Keratinocyte (primary cell): ENCODE data around the gene RGS9. TPM values are rescaled to one million over a fixed set of nuclear protein-coding genes. Genes with fewer than 3 reads are reported as not detected.

ENCODE experiments used
- DNase-seq: peaks from one replicate; pipeline ENCODE4 v3.0.0-alpha.2; 2011; ENCODE audit warnings: low read depth, missing footprints, low spot score
- FAIRE-seq: peaks from 2 replicates; lab custom pipeline; 2011; peaks lifted over from hg19 to GRCh38; lab: Jason Lieb, UNC
- H2AFZ ChIP-seq: 2 replicates; pipeline ENCODE4 v1.6.0; 2012; ENCODE audit warnings: low read length, control low read depth, inconsistent platforms; ENCODE audit not compliant: control insufficient read depth
- H3K27ac ChIP-seq: 2 replicates; pipeline ENCODE4 v1.5.1; 2011; ENCODE audit warnings: low read length; ENCODE audit not compliant: control insufficient read depth, insufficient read depth
- H3K27me3 ChIP-seq: 3 replicates; pipeline ENCODE4 v1.6.0; 2011; ENCODE audit warnings: low read length; ENCODE audit not compliant: control insufficient read depth, insufficient read depth; ENCODE audit errors: extremely low read depth
- H3K36me3 ChIP-seq, 2 experiments: 2 replicates in 1 of 2; 3 replicates in 1 of 2; pipeline ENCODE4 v1.5.1; 2011; ENCODE audit warnings: low read length in 2 of 2, mild to moderate bottlenecking in 1 of 2; ENCODE audit not compliant: control insufficient read depth in 2 of 2, insufficient read depth in 2 of 2; ENCODE audit errors: extremely low read depth in 1 of 2
- H3K4me1 ChIP-seq: 3 replicates; pipeline ENCODE4 v1.5.1; 2011; ENCODE audit warnings: low read length; ENCODE audit not compliant: control insufficient read depth, insufficient read depth; ENCODE audit errors: extremely low read depth
- H3K4me2 ChIP-seq: 3 replicates; pipeline ENCODE4 v1.6.0; 2011; ENCODE audit warnings: low read depth, low read length; ENCODE audit not compliant: control insufficient read depth, insufficient read depth; ENCODE audit errors: extremely low read depth
- H3K4me3 ChIP-seq, 3 experiments: fragments of 200-600 bp in 1 of 3; sonication (generic) in 1 of 3; 2 replicates in 2 of 3; 3 replicates in 1 of 3; pipeline ENCODE4 v1.5.1; 2011 to 2016; ENCODE audit warnings: low read length in 3 of 3, mild to moderate bottlenecking in 3 of 3, control low read depth in 2 of 3, inconsistent platforms in 1 of 3, low read depth in 1 of 3, mixed read lengths in 1 of 3, mixed run types in 1 of 3, moderate library complexity in 1 of 3; ENCODE audit not compliant: control insufficient read depth in 2 of 3, insufficient read depth in 2 of 3; ENCODE audit errors: extremely low read depth in 1 of 3
- H3K79me2 ChIP-seq: 2 replicates; pipeline ENCODE4 v1.6.0; 2012; ENCODE audit warnings: low read length; ENCODE audit not compliant: control insufficient read depth, insufficient read depth
- H3K9ac ChIP-seq: 3 replicates; pipeline ENCODE4 v1.6.0; 2011; ENCODE audit warnings: low read length; ENCODE audit not compliant: control insufficient read depth, insufficient read depth; ENCODE audit errors: extremely low read depth
- H3K9me1 ChIP-seq: 3 replicates; pipeline ENCODE4 v1.6.0; 2011; ENCODE audit warnings: low read length; ENCODE audit not compliant: control insufficient read depth, insufficient read depth; ENCODE audit errors: extremely low read depth
- H3K9me3 ChIP-seq: 2 replicates; pipeline ENCODE4 v1.5.1; 2012; ENCODE audit warnings: low read depth, low read length; ENCODE audit not compliant: control insufficient read depth
- H4K20me1 ChIP-seq: 3 replicates; pipeline ENCODE4 v1.6.0; 2011; ENCODE audit warnings: low read length; ENCODE audit not compliant: control insufficient read depth, insufficient read depth; ENCODE audit errors: extremely low read depth
- CTCF ChIP-seq, 3 experiments: IDR thresholded peaks in 1 of 3; conservative IDR thresholded peaks in 1 of 3; optimal IDR thresholded peaks in 1 of 3; 2 replicates in 2 of 3; 3 replicates in 1 of 3; pipeline versions ENCODE3 to v1.5.1; 2011; ENCODE audit warnings: low read length in 3 of 3, mild to moderate bottlenecking in 3 of 3, moderate library complexity in 2 of 3, control low read depth in 1 of 3, inconsistent platforms in 1 of 3; ENCODE audit not compliant: insufficient read depth in 2 of 3; ENCODE audit errors: extremely low read depth in 1 of 3
- EZH2 ChIP-seq: IDR thresholded peaks from one replicate; pipeline ENCODE4 v1.6.1; 2012; ENCODE audit warnings: inconsistent platforms, mild to moderate bottlenecking, low read length, moderate library complexity
- dilution Hi-C: fragments of 300-500 bp; cut with MboI; formaldehyde crosslinking; loops from one replicate; pipeline ENCODE4 v1.7.0; 2020; ENCODE audit warnings: low sequenced_read_pairs; ENCODE audit not compliant: extremely low pct_ligation_motif_present
- polyA plus RNA-seq, 5 experiments: library from polyadenylated mRNA; depleted of rRNA in 3 of 5; stranded (reverse) in 3 of 5; stranded (forward) in 1 of 5; unstranded in 1 of 5; fragments of >200 nt; gene quantifications; 1 replicate in 1 of 5; 2 replicates in 3 of 5; 3 replicates in 1 of 5; pipeline versions ENCODE4 v1.2.1 to v1.2.3, GENCODE V29; 2011 to 2012; ENCODE audit warnings: missing spikeins in 2 of 5, low read depth in 1 of 5, low replicate concordance in 1 of 5

The RGS9 gene
- polyA plus RNA-seq, 1 donor (not counting 4 experiments of a cell fraction or from before 2014, with no cell fraction given) = 4.8 TPM

DNA sequence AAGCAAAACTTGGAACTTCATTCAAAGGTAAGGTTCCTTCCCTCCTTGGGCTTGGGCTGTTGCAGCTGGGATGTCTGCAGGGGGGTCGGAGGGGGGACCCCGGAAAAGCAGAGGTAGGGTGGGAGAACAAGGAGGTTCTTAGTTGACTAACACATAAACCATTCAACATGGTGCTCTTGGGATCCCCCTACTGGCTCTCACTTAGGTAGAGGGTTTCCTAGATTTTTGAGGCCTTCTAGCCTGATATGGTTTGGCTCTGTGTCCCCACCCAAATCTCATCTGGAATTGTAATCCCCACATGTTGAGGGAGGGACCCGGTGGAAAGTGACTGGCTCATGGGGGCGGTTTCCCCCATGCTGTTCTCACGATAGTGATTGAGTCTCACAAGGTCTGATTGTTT, 93.9 kb downstream of the RGS9 start:
- Histone ChIP-seq H3K36me3 (no peaks in the 10 kb centered on the region), H3K9me1 (no peaks in the 10 kb centered on the region), H3K9me3 (no peaks in the 10 kb centered on the region), H3K79me2 (no peaks in the 10 kb centered on the region), H2AFZ (no peak overlapping the region), H3K4me2 (no peak overlapping the region), H3K27ac (no peak overlapping the region), H3K4me3 (no peak overlapping the region), H4K20me1 (no peaks in the 10 kb centered on the region), H3K27me3 (peaks cover 4% of the 10 kb centered on the region), H3K4me1 (peaks cover 2% of the 10 kb centered on the region), H3K9ac (no peak overlapping the region)
- no peak for DNase-seq
- TF ChIP-seq EZH2 (no peak), CTCF (optimal IDR thresholded peaks at IDR 0.05 in 1 of 3, IDR thresholded peaks at IDR 0.05 in 1 of 3, conservative IDR thresholded peaks at IDR 0.05 in 1 of 3; ENCODE audit: extremely low read depth in 1 of 3, insufficient read depth in 2 of 3, low read length in 3 of 3) (no peak)
- dilution Hi-C loops = no loop called here
- no peak for FAIRE-seq

GRCh38 chr17:65231662-65232335, 94.6 kb downstream of the RGS9 start:
- peaks cover 2% of the 10 kb centered on the region for H3K4me1 ChIP-seq

More at GRCh38 chr17:65231662-65232335, 94.6 kb downstream of the RGS9 start:
- H3K9me1 ChIP-seq = no peaks in the 10 kb centered on the region
- H3K27me3 ChIP-seq = peaks cover 4% of the 10 kb centered on the region
- no peaks in the 10 kb centered on the region for H3K79me2 ChIP-seq
- peak; percentile 45 for DNase-seq
- no peak overlapping the region for H3K4me2 ChIP-seq
- no peak overlapping the region for H2AFZ ChIP-seq
- no peaks in the 10 kb centered on the region for H4K20me1 ChIP-seq
- H3K9me3 ChIP-seq = no peaks in the 10 kb centered on the region
- peak; percentile 84 to 90 (median 85) for TF ChIP-seq CTCF (optimal IDR thresholded peaks at IDR 0.05 in 1 of 3, IDR thresholded peaks at IDR 0.05 in 1 of 3, conservative IDR thresholded peaks at IDR 0.05 in 1 of 3; ENCODE audit: extremely low read depth in 1 of 3, insufficient read depth in 2 of 3, low read length in 3 of 3)
- TF ChIP-seq EZH2 = no peak
- no peak overlapping the region for H3K4me3 ChIP-seq
- FAIRE-seq = peak; percentile 59
- no peak overlapping the region for H3K27ac ChIP-seq
- H3K9ac ChIP-seq = no peak overlapping the region
- no peaks in the 10 kb centered on the region for H3K36me3 ChIP-seq
- dilution Hi-C loops = no loop called here
